Heart left ventricle (tissue), 13 donors: ENCODE results near the gene ARFIP2.

Experiments
- CTCF ChIP-seq, 12 donors: fragments of 200-600 bp; sonication (generic) in 4 of 12; IDR thresholded peaks; one replicate each; pipeline versions ENCODE4 v1.5.0 to v1.8.0; 2018 to 2022; ENCODE audit warnings: antibody characterized with exemption in 12 of 12, mild to moderate bottlenecking in 5 of 12
- POLR2A ChIP-seq, 2 donors: fragments of 450-650 bp; IDR thresholded peaks; one replicate each; pipeline ENCODE4 v1.6.1; 2017; ENCODE audit warnings: antibody characterized with exemption in 2 of 2, mild to moderate bottlenecking in 2 of 2, moderate library complexity in 2 of 2
- donor health status: ischemic (EF 13 %, LVEDD 7.1; RV severe dilation, severe dysfunction).
- donor health status: DM: no; HTN: yes; CAD: no.
- donor health status: DM: no; HTN: no; CAD: no.
- donor health status: ischemic (EF 25% LVEDD 6.9; RV normal size, moderate dysfunction).
- donor health status: ischemic (EF 25% LVEDD 5.7; RV mildly dilated, moderate dysfunction).
- donor health status: ischemic (EF 35%, LVEDD 5.7; RV mildly dilated, moderate dysfunction).
- donor health status: nonischemic (EF 11% LVEDD 7.7; RV severe dilation, severe dysfunction).
- donor health status: DM: yes; HTN: yes; CAD: no.
- donor health status: PGD.
- donor health status: ischemic (EF 29% LVEDD 5.4; RV normal size, mild dysfunction).
- donor health status: nonischemic (EF 23%, LVEDD 6.1; RV moderate dilation, normal function).

GRCh38 chr11:6481012-6481923 is at the start of gene ARFIP2, which contains the start of gene TIMM10B:
- no peak for TF ChIP-seq CTCF (IDR thresholded peaks at IDR 0.05)
- peak; percentile 70 to 88 for TF ChIP-seq POLR2A (IDR thresholded peaks at IDR 0.05)
